ENCODE results near the gene CYP4F22.
"Not testable (repeated sequence)": the region's sequence is repeated elsewhere in the genome, so short reads cannot be mapped to it uniquely, and the experiment has no call there.

Gene CYP4F22

DNA sequence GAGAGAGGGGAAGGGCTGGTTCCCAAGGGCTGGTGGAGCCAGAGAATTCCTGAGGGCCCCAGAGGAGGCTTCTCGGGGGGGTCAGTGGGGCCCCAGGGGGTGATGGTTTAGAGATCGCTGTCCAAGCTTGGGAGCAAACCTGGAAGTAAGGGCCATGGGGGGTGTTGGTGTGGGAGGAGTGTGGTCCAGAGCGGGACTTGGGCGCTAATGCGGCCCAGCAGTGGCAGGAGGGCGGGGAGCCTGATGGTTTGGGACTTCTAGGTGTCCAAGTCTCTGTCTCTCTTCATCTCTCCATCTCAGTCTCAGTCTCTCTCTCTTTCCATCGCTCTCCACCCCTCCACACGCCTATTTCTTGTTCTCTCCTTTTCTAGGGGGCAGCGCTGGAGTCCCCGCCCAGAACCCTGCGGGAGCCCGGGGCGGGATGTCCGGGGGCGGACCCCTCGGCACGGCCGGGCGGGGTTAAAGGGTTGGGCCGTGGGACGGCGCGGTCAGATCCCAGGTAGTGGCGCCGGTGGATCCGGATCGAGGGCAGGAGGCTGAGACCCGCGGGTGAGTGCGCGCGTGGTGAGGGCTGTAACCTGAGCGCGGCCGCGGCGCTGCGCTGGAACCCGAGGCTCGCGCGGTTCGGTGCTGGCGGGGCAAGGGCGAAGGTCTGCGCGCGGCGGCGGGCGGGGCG lies at the start of gene CYP4F22:
Gene CYP4F22 (plus strand): TSS at position 491 of the 676 bp plus-strand sequence. CDS start 16,812 bp downstream, outside the sequence.
- H3K9ac ChIP-seq (ENCODE audit: low read depth, low read length), result no peak within 1 kb of the TSS
- H3K4me3 ChIP-seq (ENCODE audit: low read length), result no peak within 1 kb of the TSS
- no peaks in the 10 kb centered on the region for H3K4me1 ChIP-seq (ENCODE audit: insufficient read depth, low read length)
- H3K36me3 ChIP-seq (ENCODE audit: insufficient read depth, low read depth, low read length), result no peaks in the 10 kb centered on the region
- no peak within 1 kb of the TSS for H3K27ac ChIP-seq (ENCODE audit: low read length)
- H3K27me3 ChIP-seq (ENCODE audit: insufficient read depth, low read length), result peaks cover 5% of the 10 kb centered on the region; the same call in 1 of the 2 replicates
- peaks cover 62% of the 10 kb centered on the region for H3K9me3 ChIP-seq (ENCODE audit: insufficient read depth, low read depth, low read length)

DNA sequence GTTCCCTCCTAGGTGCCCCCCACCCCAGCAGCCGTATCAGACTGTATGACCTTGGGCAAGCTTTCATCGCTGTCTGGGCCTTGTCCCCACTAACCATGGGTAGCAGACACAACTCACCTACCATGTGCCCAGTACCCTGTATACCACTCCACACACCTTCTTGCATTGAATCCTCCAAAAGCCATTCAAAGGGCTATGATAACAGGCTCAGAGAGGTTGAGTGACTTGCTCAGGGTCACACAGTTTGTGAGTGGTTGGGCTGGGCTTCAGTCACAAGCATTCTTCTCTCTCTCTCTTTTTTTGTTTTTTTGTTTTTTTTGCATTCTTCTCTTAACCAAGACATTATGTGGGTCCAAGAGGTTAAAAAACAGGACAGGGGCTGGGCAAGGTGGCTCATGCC lies 46.6 kb upstream of the CYP4F22 start:
- H3K9me3 ChIP-seq (ENCODE audit: insufficient read depth, low read depth, low read length), result no peaks in the 10 kb centered on the region
- no peaks in the 10 kb centered on the region for H3K4me1 ChIP-seq (ENCODE audit: insufficient read depth, low read length)
- no peaks in the 10 kb centered on the region for H3K36me3 ChIP-seq (ENCODE audit: insufficient read depth, low read depth, low read length)
- peaks cover 71% of the 10 kb centered on the region for H3K27me3 ChIP-seq (ENCODE audit: insufficient read depth, low read length)
- no peak overlapping the region for H3K27ac ChIP-seq (ENCODE audit: low read length)
- no peak overlapping the region for H3K9ac ChIP-seq (ENCODE audit: low read depth, low read length)
- no peak overlapping the region for H3K4me3 ChIP-seq (ENCODE audit: low read length)

DNA sequence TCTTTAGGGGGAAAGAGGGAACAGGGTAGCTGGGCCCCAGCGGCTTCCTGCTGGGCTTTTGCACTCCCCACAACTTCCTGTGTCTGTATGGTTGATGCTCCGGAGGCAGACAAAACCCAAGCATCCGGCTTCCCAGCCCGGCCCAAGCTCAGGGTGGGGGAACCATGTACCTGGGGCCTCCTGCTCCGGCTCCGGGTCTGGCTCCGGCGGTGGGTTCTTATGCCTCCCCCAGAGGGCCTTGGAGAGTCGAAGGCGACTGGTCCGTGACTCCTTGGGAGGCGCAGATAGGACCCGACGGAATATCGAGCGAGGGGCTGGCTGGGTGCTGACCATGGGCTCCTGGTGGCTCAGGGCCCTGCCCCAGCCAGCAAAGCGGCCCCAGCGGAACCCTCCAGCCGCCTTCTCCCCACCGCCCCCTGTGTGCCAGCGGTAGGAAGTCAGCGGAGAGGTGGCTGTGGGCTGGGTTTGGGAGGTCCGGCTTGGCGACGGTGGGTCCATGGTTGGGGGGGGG lies 44.4 kb upstream of the CYP4F22 start:
- Histone ChIP-seq H3K9ac (ENCODE audit: low read depth, low read length) (no peak overlapping the region), H3K27me3 (ENCODE audit: insufficient read depth, low read length) (peaks cover 71% of the 10 kb centered on the region), H3K9me3 (ENCODE audit: insufficient read depth, low read depth, low read length) (no peaks in the 10 kb centered on the region), H3K4me1 (ENCODE audit: insufficient read depth, low read length) (no peaks in the 10 kb centered on the region), H3K27ac (ENCODE audit: low read length) (no peak overlapping the region), H3K4me3 (ENCODE audit: low read length) (no peak overlapping the region), H3K36me3 (ENCODE audit: insufficient read depth, low read depth, low read length) (no peaks in the 10 kb centered on the region)

DNA sequence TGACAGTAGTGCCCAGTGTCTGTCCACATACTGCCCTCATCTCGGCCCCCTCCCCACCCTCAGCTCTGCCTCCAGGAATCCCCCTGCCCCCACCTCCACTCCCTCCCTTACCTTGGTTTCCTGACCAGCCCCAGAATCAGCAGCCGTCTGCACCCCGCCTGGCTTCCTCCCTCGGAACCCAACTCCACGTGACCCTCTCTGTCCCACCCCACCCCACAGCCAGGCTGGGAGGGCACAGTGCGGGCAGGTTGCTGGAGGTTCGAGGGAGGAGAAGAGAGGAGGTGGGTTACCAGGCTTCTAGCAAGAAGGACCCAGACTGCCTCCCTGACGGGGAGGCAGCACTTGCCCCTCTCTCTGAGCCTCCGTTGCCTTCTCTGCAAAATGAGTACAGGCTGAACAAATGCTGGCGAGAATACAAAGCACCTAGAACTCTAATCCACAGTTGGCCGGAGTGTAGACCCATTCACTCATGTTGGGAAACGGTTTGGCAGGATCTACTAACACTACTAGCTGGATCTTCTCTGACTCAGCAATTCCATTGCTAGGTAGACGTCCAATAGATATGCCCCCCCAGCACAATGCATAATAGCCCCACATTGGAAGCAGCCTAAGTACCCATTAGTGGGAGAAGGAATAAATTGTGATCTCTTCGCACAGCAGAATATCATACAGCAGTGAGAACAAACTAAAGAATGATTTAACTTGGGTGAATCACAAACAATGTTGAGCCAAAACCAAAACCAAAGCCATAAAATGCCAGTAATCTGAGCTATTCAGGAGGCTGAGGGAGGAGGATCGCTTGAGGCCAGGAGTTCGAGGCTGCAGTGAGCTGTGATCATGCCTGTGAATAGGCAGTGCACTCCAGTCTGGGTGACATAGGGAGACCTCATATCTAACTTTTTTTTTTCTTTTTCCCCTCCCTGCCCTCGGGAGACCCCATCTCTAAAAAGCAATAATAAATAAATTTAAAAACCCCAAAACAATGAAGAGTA lies 43.6 kb upstream of the CYP4F22 start, which contains the start of gene RASAL3:
Gene RASAL3 (minus strand): TSS at position 151 of the 992 bp plus-strand sequence. CDS start 186 bp downstream, outside the sequence.
- Histone ChIP-seq H3K9ac (ENCODE audit: low read depth, low read length) (no peak within 1 kb of the TSS), H3K9me3 (ENCODE audit: insufficient read depth, low read depth, low read length) (no peaks in the 10 kb centered on the region; the same call in 1 of the 2 replicates), H3K36me3 (ENCODE audit: insufficient read depth, low read depth, low read length) (no peaks in the 10 kb centered on the region), H3K27me3 (ENCODE audit: insufficient read depth, low read length) (peaks cover 71% of the 10 kb centered on the region), H3K27ac (ENCODE audit: low read length) (no peak within 1 kb of the TSS), H3K4me3 (ENCODE audit: low read length) (no peak within 1 kb of the TSS), H3K4me1 (ENCODE audit: insufficient read depth, low read length) (no peaks in the 10 kb centered on the region)

DNA sequence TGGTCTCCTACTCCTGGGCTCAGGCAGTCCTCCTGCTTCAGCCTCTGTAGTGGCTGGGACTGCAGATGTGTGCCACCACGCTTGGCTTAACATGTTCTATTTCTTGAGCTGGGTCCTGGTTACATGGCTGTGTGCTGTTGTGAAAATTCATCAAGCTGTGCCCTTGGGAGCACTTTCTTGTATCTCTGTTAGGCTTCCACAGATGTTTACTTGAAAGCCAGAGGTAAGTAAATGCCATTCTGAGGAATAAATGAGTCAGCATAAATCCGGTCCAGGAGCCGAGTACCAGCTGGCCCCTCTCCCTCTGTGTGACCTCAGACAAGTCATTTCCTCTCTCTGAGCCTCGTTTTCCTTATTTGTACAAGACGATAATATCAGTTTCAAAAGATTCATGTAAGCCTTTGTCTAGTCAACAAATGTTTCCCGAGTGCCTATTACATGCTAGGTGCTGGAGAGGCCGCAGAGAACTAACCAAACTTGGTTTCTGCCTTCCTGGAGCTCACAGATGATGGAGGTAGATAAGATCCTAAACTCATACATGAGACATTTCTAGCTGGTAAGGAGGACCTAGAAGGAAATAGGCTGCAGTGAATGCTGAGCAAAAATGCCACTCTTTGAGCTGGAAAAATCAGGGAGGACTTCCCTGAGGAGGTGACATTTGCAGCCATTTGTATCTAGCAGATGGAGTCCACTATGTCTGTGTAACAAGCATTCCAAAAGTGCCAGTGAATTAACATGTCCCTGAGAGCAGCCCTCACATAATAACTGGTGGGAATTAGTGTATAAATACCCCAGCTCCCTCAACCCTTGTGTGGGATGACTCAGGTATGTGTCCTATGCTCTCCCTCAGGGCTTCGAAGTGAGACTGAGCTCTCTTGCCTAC lies 41.2 kb upstream of the CYP4F22 start:
- no peaks in the 10 kb centered on the region for H3K4me1 ChIP-seq (ENCODE audit: insufficient read depth, low read length)
- H3K27ac ChIP-seq (ENCODE audit: low read length), result no peak overlapping the region

DNA sequence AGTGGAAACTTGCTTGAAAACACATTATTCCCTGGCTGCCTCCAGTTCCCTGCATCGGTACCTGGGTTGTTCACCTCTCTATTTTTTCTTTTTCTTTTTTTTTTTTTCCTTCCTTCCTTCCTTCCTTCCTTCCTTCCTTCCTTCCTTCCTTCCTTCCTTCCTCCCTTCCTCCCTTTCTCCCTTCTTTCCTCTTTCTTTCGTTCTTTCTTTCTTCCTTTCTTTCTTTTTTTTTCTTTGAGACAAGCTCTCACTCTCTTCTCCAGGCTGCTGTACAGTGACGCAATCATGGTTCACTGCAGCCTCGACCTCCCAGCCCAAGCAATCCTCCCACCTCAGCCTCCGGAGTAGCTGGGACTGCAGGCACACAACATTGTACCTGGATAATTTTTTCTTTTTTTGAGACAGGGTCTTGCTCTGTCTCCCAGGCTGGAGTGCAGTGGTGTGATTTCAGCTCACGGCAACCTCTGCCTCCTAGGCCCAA lies 40.6 kb upstream of the CYP4F22 start:
- H3K9ac ChIP-seq (ENCODE audit: low read depth, low read length), result no peak overlapping the region
- H3K27me3 ChIP-seq (ENCODE audit: insufficient read depth, low read length), result peaks cover 61% of the 10 kb centered on the region
- no peak overlapping the region for H3K4me3 ChIP-seq (ENCODE audit: low read length)
- no peaks in the 10 kb centered on the region for H3K36me3 ChIP-seq (ENCODE audit: insufficient read depth, low read depth, low read length)
- H3K9me3 ChIP-seq (ENCODE audit: insufficient read depth, low read depth, low read length), result peaks cover 1% of the 10 kb centered on the region; the same call in 1 of the 2 replicates
- H3K4me1 ChIP-seq (ENCODE audit: insufficient read depth, low read length), result no peaks in the 10 kb centered on the region
- no peak overlapping the region for H3K27ac ChIP-seq (ENCODE audit: low read length)

More for the DNA sequence above, 41.2 kb upstream of the CYP4F22 start:
- H3K4me3 ChIP-seq (ENCODE audit: low read length), result no peak overlapping the region
- no peaks in the 10 kb centered on the region; the same call in 1 of the 2 replicates for H3K9me3 ChIP-seq (ENCODE audit: insufficient read depth, low read depth, low read length)
- H3K36me3 ChIP-seq (ENCODE audit: insufficient read depth, low read depth, low read length), result no peaks in the 10 kb centered on the region
- no peak overlapping the region for H3K9ac ChIP-seq (ENCODE audit: low read depth, low read length)
- H3K27me3 ChIP-seq (ENCODE audit: insufficient read depth, low read length), result peaks cover 61% of the 10 kb centered on the region

DNA sequence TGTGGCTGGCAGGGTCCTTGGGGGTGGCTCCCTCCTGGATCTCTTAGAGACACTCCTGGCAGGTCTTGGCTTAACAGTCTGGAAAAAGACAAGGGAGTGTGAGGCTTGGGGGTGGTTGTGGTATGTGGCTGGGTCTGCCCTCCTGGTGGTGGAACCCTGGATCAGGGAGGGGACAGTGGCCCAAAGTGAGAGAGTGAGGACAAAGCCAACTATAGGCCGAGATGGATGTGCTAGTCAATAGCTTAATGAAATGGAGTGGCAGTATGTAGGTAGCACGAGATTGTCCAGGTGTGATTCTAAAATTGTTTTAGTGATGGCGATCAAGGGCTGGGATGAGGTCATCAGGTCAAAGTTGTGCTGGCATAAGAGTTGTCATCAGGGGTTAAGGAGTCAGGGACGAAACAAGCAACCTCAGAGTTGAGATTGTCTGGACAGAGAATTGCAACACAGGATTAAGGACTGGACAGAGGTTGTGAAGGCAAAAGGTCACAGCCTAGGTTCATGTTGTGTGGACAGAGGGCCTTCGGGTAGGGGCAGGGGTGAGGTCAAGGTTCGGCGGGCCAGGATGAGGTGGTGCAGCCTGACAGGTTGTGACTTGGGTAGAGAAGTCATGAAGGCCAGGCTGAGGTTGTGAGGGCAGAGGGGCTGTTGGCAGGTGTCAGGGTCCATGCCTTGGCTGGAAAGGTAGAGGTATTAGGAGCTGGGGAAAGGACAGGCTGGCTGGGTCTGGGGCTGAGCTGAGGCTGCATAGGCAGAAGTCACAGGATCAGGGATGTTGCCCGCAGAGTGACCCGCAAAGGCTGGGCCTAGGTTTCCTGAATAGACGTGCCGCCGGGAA lies 39.4 kb upstream of the CYP4F22 start:
- Histone ChIP-seq H3K9ac (ENCODE audit: low read depth, low read length) (no peak overlapping the region), H3K4me1 (ENCODE audit: insufficient read depth, low read length) (no peaks in the 10 kb centered on the region), H3K4me3 (ENCODE audit: low read length) (no peak overlapping the region), H3K27ac (ENCODE audit: low read length) (no peak overlapping the region), H3K27me3 (ENCODE audit: insufficient read depth, low read length) (peaks cover 54% of the 10 kb centered on the region), H3K36me3 (ENCODE audit: insufficient read depth, low read depth, low read length) (no peaks in the 10 kb centered on the region), H3K9me3 (ENCODE audit: insufficient read depth, low read depth, low read length) (peaks cover 5% of the 10 kb centered on the region; the same call in 1 of the 2 replicates)

DNA sequence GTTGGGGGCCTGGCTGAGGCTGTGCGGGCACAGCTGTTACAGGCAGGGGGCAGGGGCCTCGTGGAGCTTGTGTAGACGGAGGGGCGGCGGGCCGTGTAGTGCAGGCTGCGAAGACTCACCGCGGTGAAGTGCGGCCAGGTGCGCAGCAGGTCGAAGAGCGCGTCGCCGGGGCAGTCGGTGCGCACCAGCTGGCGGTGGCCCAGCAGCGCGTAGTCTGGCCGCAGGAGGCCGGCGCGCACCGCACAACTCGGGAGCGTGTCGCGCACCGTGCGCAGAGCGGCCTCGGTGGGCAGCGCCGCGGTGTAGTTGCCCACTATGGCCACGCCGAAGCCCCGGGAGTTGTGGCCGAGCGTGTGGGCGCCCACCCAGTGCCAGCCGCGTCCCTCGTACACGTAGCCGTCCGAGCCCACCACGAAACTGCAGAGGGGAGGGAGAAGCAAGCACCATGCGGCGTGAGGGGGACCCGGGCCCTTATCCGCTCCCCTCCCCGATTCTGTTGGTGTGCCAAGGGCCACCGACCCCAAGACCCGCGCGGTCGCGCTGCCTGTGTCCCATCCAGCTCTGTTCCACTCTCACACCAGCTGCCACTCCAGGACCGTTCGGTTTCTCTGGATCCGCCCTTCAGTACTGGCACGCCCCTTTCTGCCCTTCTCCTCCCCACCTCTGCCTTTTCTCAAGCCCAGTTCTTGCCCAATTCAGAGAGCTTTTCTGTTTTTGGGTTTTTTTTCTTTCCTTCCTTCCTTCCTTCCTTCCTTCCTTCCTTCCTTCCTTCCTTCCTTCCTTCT lies 38.6 kb upstream of the CYP4F22 start:
- Histone ChIP-seq H3K4me3 (ENCODE audit: low read length) (peak overlapping the region; percentile 59), H3K27me3 (ENCODE audit: insufficient read depth, low read length) (peaks cover 50% of the 10 kb centered on the region), H3K36me3 (ENCODE audit: insufficient read depth, low read depth, low read length) (no peaks in the 10 kb centered on the region), H3K9me3 (ENCODE audit: insufficient read depth, low read depth, low read length) (peaks cover 5% of the 10 kb centered on the region; the same call in 1 of the 2 replicates), H3K4me1 (ENCODE audit: insufficient read depth, low read length) (no peaks in the 10 kb centered on the region), H3K27ac (ENCODE audit: low read length) (no peak overlapping the region), H3K9ac (ENCODE audit: low read depth, low read length) (no peak overlapping the region)

DNA sequence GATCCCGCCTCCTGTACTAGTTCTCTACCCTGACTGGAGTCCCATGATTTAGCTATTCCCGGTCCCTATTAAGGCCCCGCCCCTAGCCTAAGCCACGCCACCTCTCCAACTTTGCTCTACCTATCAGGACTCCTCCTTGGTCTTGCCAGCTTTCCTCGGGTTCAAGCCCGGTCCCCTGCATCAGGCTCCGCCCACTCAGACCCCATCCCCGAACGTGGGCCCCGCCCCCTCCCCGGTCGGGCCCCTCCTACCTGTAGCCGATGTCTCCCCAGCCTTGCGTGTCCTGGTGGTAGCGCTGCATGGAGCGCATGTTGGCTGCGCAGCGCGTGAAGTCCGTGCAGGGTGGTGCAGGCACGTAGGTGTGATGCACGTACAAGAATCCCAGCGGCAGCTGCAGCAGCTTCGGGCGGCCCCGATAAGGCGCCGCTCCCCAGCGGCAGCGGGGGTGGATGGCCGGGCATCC lies 36.7 kb upstream of the CYP4F22 start:
- H3K36me3 ChIP-seq (ENCODE audit: insufficient read depth, low read depth, low read length), result no peaks in the 10 kb centered on the region
- no peak overlapping the region for H3K27ac ChIP-seq (ENCODE audit: low read length)
- H3K4me1 ChIP-seq (ENCODE audit: insufficient read depth, low read length), result no peaks in the 10 kb centered on the region
- H3K9ac ChIP-seq (ENCODE audit: low read depth, low read length), result no peak overlapping the region
- H3K27me3 ChIP-seq (ENCODE audit: insufficient read depth, low read length), result peaks cover 42% of the 10 kb centered on the region
- H3K9me3 ChIP-seq (ENCODE audit: insufficient read depth, low read depth, low read length), result peaks cover 23% of the 10 kb centered on the region
- H3K4me3 ChIP-seq (ENCODE audit: low read length), result no peak overlapping the region

DNA sequence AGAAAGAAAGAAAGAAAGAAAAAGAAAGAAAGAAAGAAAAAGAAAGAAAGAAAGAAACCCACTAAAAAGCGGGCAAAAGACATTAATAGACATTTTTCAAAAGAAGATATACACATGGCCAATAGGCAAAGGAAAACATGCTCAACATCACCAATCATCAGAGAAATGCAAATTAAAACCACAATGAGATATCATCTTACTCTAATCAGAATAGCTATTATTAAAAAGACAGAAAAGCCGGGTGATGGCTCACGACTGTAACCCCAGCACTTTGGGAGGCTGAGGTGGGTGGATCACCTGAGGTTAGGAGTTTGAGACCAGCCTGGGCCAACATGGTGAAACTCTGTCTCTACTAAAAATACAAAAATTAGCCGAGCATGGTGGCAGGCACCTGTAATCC lies 34.5 kb upstream of the CYP4F22 start:
- H3K4me1 ChIP-seq (ENCODE audit: insufficient read depth, low read length); H3K9ac ChIP-seq (ENCODE audit: low read depth, low read length); H3K27ac ChIP-seq (ENCODE audit: low read length); H3K36me3 ChIP-seq (ENCODE audit: insufficient read depth, low read depth, low read length); H3K4me3 ChIP-seq (ENCODE audit: low read length): not testable (repeated sequence)
- Histone ChIP-seq H3K27me3 (ENCODE audit: insufficient read depth, low read length) (peaks cover 21% of the 10 kb centered on the region), H3K9me3 (ENCODE audit: insufficient read depth, low read depth, low read length) (peaks cover 33% of the 10 kb centered on the region)

Measured in iPS-20b (cell line).